Kidney capillary endothelial cell (primary cell): ENCODE data around the gene PRSS1.

Source experiments
- DNase-seq: peaks from one replicate; pipeline ENCODE4 v3.0.0-alpha.2; 2018; ENCODE audit warnings: low spot score

Gene PRSS1

GRCh38 chr7:142795339-142795863 is 46.1 kb downstream of the PRSS1 start:
- no peak for DNase-seq

GRCh38 chr7:142796001-142796500 is 46.8 kb downstream of the PRSS1 start:
- DNase-seq: no peak

GRCh38 chr7:142796501-142797390 is 47.5 kb downstream of the PRSS1 start:
- no peak for DNase-seq

GRCh38 chr7:142797391-142798377 is 48.4 kb downstream of the PRSS1 start:
- no peak for DNase-seq

- DNase-seq: no peak
Measured at GRCh38 chr7:142798451-142799436, 49.5 kb downstream of the PRSS1 start.

GRCh38 chr7:142799437-142799835 is 50.2 kb downstream of the PRSS1 start:
- no peak for DNase-seq

- no peak for DNase-seq
Measured at GRCh38 chr7:142800088-142800487, 50.8 kb downstream of the PRSS1 start.

GRCh38 chr7:142800699-142801260 is 51.5 kb downstream of the PRSS1 start:
- DNase-seq: no peak

- no peak for DNase-seq
Measured at GRCh38 chr7:142801601-142802295, 52.5 kb downstream of the PRSS1 start.

- DNase-seq: no peak
Measured at GRCh38 chr7:142802301-142802700, 53.0 kb downstream of the PRSS1 start.
